GM19193 (cell line): ENCODE measurements around the gene RABGAP1.

Source experiments
- POLR2A ChIP-seq: IDR thresholded peaks from 4 replicates; pipeline ENCODE4 v1.6.1; 2011; ENCODE audit not compliant: insufficient read depth, insufficient read length; ENCODE audit errors: extremely low read depth

Gene RABGAP1

DNA sequence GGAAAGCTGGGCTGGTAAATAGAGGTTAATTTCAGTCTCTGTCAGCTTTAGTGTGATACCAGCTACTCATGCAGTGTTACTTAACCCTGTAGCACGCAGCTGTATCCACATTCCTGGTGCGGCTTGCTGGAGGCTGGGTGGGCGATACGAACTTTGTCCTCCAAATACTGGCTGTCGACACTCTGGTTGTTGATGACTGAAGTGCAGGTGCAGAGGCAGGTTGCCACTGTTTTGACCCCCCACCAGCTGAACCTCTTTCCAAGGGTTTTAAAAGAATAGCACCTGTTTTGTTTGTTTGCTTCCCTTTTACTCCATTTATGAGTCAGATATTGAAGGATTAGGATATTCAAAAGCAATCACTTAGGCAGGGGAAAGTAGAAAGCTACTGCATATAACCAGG, 4.4 kb upstream of the RABGAP1 start:
- TF ChIP-seq POLR2A: no peak

DNA sequence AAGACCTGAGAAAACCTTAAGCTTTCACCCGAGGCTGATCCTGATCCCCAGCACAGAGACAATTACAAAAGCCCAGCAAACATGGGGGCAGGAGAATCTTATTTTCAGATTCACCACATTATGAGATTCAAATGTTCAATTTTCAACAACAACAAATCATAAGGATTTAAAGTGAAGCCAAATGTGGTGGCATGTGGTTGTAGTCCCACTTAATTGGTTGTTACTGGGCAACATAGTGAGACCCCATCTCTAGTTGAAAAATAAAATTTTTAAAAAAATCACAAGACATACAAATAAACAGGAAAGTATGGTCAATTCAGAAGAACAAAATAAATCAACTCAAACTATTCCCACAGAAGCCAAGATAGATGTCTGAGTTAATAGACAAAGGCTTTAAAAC, 3.9 kb upstream of the RABGAP1 start:
- no peak for TF ChIP-seq POLR2A

DNA sequence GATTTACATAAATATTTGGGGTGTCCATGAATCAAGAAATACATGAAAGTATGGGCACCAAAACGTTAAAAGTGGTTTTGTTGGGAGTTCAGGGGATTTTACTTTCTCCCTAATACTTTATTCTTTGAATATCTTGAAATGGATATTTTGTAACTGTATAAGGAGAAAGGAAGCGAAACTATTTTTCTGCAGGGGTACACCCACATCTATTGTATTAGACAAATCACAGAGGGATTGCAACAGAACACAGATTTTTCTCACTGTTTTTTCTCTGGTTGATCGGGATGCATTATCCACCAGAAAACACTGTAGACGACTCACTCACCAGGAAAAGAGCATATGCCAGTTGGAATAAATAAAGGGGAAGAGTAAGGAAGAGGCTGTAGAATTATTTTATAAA, 1.2 kb upstream of the RABGAP1 start:
- no peak for TF ChIP-seq POLR2A

DNA sequence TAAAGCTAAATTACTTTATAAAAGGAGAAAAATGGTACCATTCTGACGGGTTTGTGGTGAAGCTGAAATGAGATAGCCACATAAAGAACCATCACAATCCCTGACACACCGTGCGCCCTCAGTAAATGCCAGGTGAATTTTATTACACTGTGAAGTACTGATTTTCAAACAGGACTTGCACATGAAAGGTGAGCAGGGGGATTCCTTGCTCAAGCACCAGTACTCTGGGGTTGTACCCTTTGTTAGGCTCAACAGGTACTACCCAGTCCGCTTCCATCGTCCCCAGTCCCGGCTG, 419 bp upstream of the RABGAP1 start:
- no peak for TF ChIP-seq POLR2A

DNA sequence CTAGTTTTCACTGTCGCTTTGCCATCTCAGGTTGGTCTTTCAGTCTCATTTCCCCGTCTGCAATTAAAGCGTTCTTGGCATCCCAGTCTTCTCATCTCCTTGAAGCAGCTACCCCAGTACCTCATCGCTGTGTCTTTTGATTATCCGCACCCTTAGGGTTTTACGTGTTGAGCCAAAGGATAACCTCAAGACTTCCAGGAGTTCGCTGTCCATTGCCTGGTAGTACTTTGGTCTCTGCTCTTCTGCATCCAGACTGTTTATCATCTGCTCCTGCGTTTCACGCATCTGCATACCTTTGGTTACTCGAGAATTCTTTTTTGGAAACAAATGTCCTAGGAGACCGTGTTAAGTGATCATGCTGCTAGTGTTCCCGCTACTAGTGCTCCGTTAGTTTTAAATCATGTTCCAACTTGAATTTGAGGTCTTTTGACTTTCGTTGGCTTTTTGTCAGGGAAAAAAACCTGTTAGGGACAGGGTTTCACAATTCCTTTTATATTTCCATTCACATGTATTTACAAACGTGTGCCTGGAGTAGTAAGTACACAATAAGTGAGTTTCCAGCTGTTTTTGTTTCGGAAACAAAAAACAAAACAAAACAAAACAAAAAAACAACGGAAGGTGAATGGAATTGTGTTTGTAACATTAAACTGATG, 888 bp downstream of the RABGAP1 start:
- no peak for TF ChIP-seq POLR2A

DNA sequence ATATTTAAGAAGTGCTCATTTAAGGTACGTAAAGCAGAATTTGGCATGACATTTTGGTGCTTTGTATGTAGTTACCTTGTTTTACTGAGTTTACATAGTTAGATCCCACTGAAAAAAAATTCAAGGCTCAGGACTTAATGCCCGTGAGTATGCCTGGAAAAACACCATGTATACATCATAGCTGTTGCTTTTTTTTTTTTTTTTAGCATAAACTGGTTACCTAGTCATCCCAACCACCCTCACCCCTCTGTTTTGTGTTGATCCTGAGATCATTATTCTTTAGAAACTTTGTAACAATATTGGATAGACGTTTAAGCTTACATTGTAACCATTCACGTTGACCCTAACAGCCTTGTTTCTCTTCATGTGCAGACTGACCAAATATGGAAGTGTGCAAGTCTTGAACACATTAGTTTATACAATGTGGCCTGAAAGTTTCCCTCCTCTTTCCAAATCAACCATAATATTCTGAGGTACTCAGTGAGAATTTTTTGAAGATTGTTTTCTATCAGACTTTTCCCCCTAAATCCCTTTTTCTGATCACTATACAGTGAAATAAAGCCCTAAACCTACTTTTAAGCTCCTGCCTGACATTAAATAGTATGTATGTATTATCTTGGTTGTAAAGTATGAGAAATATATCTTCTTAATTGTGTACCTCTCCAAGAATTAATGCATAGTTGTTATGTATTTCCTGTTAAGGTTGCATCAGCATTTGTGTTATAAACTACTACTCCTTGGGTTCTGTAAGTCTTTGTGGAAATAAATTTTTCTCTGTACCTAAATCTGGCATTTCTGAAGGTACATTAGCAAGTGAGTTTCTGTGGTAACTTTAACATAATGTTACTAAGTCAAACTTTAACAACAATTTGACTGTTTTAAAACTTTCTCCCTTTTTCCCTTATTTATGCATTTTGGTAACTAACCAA, 4.4 kb downstream of the RABGAP1 start:
- no peak for TF ChIP-seq POLR2A

DNA sequence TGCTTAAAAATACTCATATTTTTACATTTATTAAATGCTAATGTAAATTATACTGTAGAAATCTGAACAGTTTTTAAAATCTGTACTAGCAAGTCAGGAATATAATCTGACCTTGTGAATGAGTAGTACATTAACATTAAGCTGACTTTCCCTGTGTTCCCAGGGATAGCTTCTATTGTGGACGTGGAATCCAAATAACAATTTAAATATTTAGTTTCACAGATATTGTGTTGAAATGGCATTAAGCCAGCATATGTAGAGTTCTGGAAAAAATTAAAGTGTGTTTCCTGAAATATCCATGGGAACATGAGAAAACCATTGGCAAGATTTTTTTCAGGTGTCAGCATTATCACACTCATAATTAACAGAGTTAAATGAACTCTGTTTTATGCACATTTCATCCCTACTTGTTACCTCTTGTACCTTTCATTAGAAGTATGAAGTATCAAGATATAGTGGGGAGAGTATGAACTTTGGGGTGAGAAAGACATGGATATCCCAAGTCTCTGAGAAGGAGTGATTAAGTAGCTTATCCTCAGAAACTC, 5.7 kb downstream of the RABGAP1 start:
- no peak for TF ChIP-seq POLR2A

DNA sequence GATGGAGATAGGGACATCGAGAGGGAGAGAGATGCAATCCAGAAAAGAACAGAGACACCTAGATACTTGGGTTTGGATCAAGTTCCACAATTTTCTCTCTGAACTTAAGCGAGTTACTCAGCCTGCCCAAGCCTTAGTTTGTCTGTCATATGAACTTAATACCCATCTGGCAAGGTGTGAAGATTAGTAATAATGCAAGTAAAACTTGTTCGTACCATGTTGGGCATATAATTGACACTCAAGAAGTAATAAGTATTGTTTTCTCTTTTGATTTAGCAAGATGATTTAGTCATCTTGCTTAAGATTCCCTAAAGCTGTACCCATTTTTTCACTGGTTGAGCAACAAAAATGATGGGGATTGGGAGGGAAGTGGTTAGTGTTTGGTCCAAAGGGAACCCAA, 7.5 kb downstream of the RABGAP1 start:
- no peak for TF ChIP-seq POLR2A

DNA sequence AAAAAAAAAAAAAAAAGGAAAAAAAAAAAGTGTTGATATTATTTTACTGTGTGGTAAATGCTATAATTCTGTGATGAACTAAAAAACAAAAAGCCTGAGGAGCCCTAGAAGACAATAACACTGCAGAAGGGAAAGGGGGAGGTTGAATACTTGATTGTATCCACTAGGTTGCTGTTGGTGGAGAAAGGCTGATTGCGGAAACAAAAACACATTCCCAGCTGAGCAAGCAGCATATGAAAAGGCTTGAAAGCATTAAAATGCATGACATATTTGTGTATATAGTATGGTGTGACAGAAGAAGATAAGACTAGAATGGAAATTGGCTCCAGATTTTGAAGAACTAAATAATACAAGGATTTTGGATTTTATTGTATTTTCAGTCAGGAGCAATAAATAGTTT, 8.9 kb downstream of the RABGAP1 start:
- no peak for TF ChIP-seq POLR2A

DNA sequence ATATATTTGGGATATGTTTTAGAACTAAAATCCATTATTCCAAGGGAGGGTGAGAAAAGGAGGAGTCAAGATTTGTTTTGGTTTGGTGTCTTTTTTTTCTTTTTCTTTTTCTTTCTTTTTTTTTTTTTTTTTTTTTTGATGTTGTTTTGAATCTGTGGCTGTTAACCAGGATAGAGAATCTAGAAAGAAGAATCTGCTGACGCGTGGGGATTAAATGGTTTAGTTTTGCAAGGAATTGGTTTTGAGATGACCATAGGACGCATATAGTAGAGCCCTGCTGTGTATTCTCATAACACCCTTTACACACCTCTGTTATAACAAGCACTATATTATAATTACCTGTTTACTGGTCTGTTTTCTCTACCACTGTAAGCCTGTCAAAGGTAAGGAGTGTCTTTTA, 9.4 kb downstream of the RABGAP1 start:
- no peak for TF ChIP-seq POLR2A

DNA sequence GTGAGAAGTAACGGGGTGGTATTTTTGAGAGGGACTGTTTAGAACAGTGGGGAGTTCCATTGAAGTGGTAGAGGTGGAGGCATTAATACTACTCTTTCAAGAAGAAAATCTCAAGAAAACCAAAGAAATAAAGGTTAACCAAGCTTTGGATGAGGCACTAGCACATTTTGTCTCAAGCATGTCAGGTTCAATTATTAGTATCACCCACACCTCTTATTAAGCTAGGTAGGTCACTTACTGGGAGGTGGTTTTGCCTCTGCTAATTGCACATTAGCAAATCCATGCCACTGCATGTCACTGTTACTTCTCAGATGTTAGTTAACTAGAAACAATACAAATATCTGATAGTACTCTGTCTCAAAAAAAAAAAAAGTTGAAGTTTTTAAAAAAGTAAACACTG, 10.2 kb downstream of the RABGAP1 start:
- TF ChIP-seq POLR2A: no peak

DNA sequence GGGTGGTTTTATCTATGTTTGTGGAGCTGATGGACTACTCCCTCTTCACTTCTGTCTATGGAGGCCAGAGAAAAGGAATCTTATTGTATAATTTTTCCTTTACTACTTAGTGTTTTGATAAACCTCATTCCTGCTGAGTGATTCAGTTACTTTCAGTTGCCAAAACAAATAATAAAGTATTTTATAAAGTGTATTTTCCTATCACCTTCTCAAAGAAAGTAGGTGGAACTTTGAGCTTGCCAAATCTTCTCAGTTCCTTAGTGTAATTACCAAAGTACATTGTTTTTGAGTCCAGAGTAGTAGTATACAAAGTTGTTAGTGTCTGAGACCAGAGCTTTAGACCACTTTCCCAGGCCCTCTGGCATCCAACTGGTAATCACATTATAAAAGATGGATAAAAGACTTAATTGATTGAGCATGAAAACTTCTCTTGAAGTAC, 13.5 kb downstream of the RABGAP1 start:
- no peak for TF ChIP-seq POLR2A

DNA sequence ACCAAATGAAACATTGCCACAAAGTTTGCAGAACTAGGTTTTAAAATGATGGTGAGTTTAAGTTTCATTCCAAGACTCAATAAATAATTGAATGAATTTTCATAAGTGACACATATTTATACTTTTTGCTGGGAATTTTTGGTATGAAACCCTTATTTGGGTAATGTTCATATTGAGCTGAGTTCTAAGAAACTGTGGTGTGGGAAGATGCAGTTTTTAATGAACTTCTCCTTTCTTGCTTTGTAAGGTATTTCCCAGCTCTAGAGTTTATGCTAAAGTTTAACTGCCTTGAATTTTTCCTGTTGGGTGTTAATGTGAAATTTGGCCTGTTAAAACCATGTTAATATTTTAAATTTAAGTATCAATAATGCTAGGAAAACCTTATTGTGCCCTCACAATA, 15.1 kb downstream of the RABGAP1 start:
- no peak for TF ChIP-seq POLR2A

DNA sequence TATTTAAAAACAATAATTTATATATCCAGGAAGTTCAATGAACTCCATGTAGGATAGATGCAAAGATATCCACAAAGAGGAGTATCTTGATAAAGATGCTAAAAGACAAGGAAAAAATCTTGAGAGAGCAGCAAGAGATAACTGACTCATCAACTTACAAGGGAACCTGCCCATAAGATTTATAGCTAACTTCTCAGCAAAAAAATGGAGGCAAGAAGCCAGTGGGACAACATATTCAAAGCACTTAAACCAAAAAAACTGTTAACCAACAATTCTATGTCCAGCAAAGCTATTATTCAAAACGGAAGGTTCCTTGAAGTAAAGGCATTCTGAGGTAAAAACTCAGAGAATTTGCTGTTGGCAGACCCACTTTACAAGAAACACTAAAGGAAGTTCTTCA, 20.3 kb downstream of the RABGAP1 start:
- TF ChIP-seq POLR2A: no peak

DNA sequence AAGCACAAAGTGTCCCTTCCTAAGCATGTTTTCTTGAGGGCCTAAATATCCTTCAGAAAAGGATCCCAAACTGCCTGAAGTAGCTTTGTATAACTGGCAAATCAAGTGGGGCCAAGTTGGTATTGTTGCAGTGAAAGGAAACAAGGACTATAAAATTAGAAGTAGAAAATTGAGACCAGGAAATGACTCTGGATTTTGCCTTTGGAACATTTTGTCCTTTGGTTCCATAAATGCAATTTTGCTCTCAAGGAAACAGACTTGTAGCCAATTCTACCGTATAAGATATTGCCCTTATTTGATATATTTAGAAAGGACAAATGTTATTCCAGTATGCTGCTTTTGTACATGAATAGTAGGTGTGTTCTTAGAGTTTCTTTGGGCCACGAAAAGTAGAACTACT, 34.4 kb downstream of the RABGAP1 start:
- no peak for TF ChIP-seq POLR2A

DNA sequence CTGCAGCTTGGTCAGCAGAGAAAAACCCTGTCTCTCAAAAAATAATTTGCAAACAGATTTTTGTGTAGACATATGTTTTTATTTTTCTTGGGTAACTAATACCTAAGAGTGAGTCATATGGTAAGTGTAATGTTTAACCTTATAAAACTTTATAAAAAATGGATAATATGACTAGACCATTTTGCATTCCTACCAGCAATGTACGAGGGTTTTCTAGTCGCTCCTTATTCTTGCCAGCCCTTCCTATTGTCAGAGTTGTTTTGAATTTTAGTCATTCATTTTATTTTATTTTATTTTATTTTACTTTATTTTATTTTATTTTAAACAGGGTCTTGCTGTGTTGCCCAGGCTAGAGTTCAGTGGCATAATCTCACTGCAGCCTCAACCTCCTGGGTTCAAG, 37.8 kb downstream of the RABGAP1 start:
- no peak for TF ChIP-seq POLR2A
